Smooth muscle cell (in vitro differentiated cells): ENCODE data around the gene NUDCD2. TPM values are rescaled to one million over a fixed set of nuclear protein-coding genes. Genes with fewer than 3 reads are reported as not detected.

Experiments
- DNase-seq: peaks from one replicate; lab custom pipeline; 2025; ENCODE audit not compliant: unreplicated experiment; lab: John Stamatoyannopoulos, UW
- H2AFZ ChIP-seq: fragments of 200-600 bp; sonication (generic); 2 replicates; pipeline ENCODE4 v1.6.0; 2016; ENCODE audit warnings: antibody characterized with exemption, low read depth, mild to moderate bottlenecking
- H3F3A ChIP-seq: fragments of 200-600 bp; sonication (generic); 2 replicates; pipeline ENCODE4 v1.6.0; 2017; ENCODE audit warnings: antibody characterized with exemption, low read depth
- H3K27ac ChIP-seq: fragments of 200-600 bp; sonication (generic); 2 replicates; pipeline ENCODE4 v1.5.1; 2016; ENCODE audit warnings: low read depth, mild to moderate bottlenecking
- H3K27me3 ChIP-seq: fragments of 200-600 bp; sonication (generic); 2 replicates; pipeline ENCODE4 v1.6.1; 2016; ENCODE audit warnings: low read depth, mild to moderate bottlenecking
- H3K36me3 ChIP-seq: fragments of 200-600 bp; sonication (generic); 2 replicates; pipeline ENCODE4 v1.5.1; 2016; ENCODE audit warnings: low read depth
- H3K4me1 ChIP-seq: fragments of 200-600 bp; sonication (generic); 2 replicates; pipeline ENCODE4 v1.5.1; 2016; ENCODE audit warnings: low read depth
- H3K4me2 ChIP-seq: fragments of 200-600 bp; sonication (generic); 2 replicates; pipeline ENCODE4 v1.6.0; 2016; ENCODE audit warnings: mild to moderate bottlenecking
- H3K4me3 ChIP-seq: fragments of 200-600 bp; sonication (generic); 2 replicates; pipeline ENCODE4 v1.5.1; 2016; ENCODE audit warnings: mild to moderate bottlenecking
- H3K79me2 ChIP-seq: fragments of 200-600 bp; sonication (generic); 2 replicates; pipeline ENCODE4 v1.6.0; 2016; ENCODE audit warnings: low read depth, mild to moderate bottlenecking
- H3K9ac ChIP-seq: fragments of 200-600 bp; sonication (generic); 2 replicates; pipeline ENCODE4 v1.6.0; 2016; ENCODE audit warnings: low read depth
- H3K9me3 ChIP-seq: fragments of 200-600 bp; sonication (generic); replicated peaks from 2 replicates; pipeline ENCODE4 v1.5.1; 2016; ENCODE audit warnings: low read depth
- H4K20me1 ChIP-seq: fragments of 200-600 bp; sonication (generic); 2 replicates; pipeline ENCODE4 v1.6.0; 2016; ENCODE audit warnings: low read depth
- CTCF ChIP-seq: fragments of 200-600 bp; sonication (generic); IDR thresholded peaks from 2 replicates; pipeline ENCODE4 v1.5.1; 2017; ENCODE audit warnings: borderline replicate concordance, mild to moderate bottlenecking, antibody characterized with exemption; ENCODE audit not compliant: insufficient read depth, poor library complexity, severe bottlenecking
- WGBS: methylation state at CpG from one replicate; pipeline ENCODE4 v1.1.7; 2016; ENCODE audit warnings: low lambda C conversion rate; 5-methylcytosine and 5-hydroxymethylcytosine counted together
- polyA plus RNA-seq: library from polyadenylated mRNA; unstranded; fragments of >200 nt; fragmentation: Nextera tagmentation; extraction: Ambion mirVana; gene quantifications from 2 replicates; pipeline ENCODE4 v1.2.1, GENCODE V29; 2016
- total RNA-seq: library from RNA; depleted of rRNA; stranded (reverse); fragments of >200 nt; gene quantifications from 2 replicates; pipeline ENCODE4 v1.2.3, GENCODE V29; 2014

The NUDCD2 gene
- total and polyA plus RNA-seq, 2 experiments from 2014 or later = 6.4 to 31.7 TPM

- H2AFZ ChIP-seq = no peak overlapping the region
- no peak for DNase-seq
- 83% methylated on average over 6 of the region's 6 CpGs for WGBS
Observed at GRCh38 chr5:163489055-163489744, 29.3 kb upstream of the NUDCD2 start.

GRCh38 chr5:163478982-163479271 is 19.0 kb upstream of the NUDCD2 start:
- no peaks in the 10 kb centered on the region for H3K79me2 ChIP-seq
- WGBS = 100% methylated on average over 1 of the region's 1 CpG
- no peak overlapping the region for H3K9ac ChIP-seq
- no peak overlapping the region for H3K4me2 ChIP-seq
- no peak for TF ChIP-seq CTCF
- H3F3A ChIP-seq = no peaks in the 10 kb centered on the region
- no peaks in the 10 kb centered on the region for H3K27me3 ChIP-seq
- no peak for DNase-seq
- H3K27ac ChIP-seq = no peak overlapping the region
- no peaks in the 10 kb centered on the region for H4K20me1 ChIP-seq
- no peaks in the 10 kb centered on the region for H3K4me1 ChIP-seq
- no peak overlapping the region for H2AFZ ChIP-seq
- H3K36me3 ChIP-seq = no peaks in the 10 kb centered on the region
- H3K4me3 ChIP-seq = no peak overlapping the region
- no peaks in the 10 kb centered on the region for H3K9me3 ChIP-seq

More at GRCh38 chr5:163489055-163489744, 29.3 kb upstream of the NUDCD2 start:
- Histone ChIP-seq H3K36me3 (no peaks in the 10 kb centered on the region), H3K4me2 (no peak overlapping the region), H3K27ac (no peak overlapping the region), H3K4me1 (no peaks in the 10 kb centered on the region), H3K4me3 (no peak overlapping the region), H3K9me3 (no peaks in the 10 kb centered on the region), H3F3A (no peaks in the 10 kb centered on the region), H4K20me1 (no peaks in the 10 kb centered on the region), H3K9ac (no peak overlapping the region), H3K27me3 (no peaks in the 10 kb centered on the region), H3K79me2 (no peaks in the 10 kb centered on the region)
- TF ChIP-seq CTCF = no peak

- 54% methylated on average over 2 of the region's 2 CpGs for WGBS
Observed at GRCh38 chr5:163478126-163478981, 18.5 kb upstream of the NUDCD2 start.

More at GRCh38 chr5:163478126-163478981, 18.5 kb upstream of the NUDCD2 start:
- Histone ChIP-seq H3K4me1 (no peaks in the 10 kb centered on the region), H3K36me3 (no peaks in the 10 kb centered on the region), H3K4me2 (no peak overlapping the region), H3K79me2 (no peaks in the 10 kb centered on the region), H3K9ac (no peak overlapping the region), H2AFZ (no peak overlapping the region), H3K4me3 (no peak overlapping the region), H3K27ac (no peak overlapping the region), H3F3A (no peaks in the 10 kb centered on the region), H3K9me3 (no peaks in the 10 kb centered on the region), H4K20me1 (no peaks in the 10 kb centered on the region), H3K27me3 (no peaks in the 10 kb centered on the region)
- no peak for DNase-seq
- no peak for TF ChIP-seq CTCF
